KOPT-K1 (cell line): ENCODE results near the gene PLEKHG4.
A peak's percentile ranks its signal among the peaks of the same experiment; 100 is the strongest.

Experiments used
- H3K27ac ChIP-seq: fragments of 200-600 bp; sonication (generic); 2 replicates; pipeline ENCODE4 v1.5.1; 2016; ENCODE audit warnings: antibody characterized with exemption, mild to moderate bottlenecking, low read depth, low read length; ENCODE audit not compliant: poor library complexity, severe bottlenecking
- H3K36me3 ChIP-seq: fragments of 200-600 bp; sonication (generic); 2 replicates; pipeline ENCODE4 v1.5.1; 2017; ENCODE audit warnings: antibody characterized with exemption, mild to moderate bottlenecking, low read length, moderate library complexity; ENCODE audit not compliant: insufficient read depth
- H3K9me3 ChIP-seq: fragments of 200-600 bp; sonication (generic); 2 replicates; pipeline ENCODE4 v1.5.1; 2017; ENCODE audit warnings: antibody characterized with exemption, low read length, mild to moderate bottlenecking; ENCODE audit not compliant: insufficient read depth, poor library complexity, severe bottlenecking

Gene PLEKHG4

DNA sequence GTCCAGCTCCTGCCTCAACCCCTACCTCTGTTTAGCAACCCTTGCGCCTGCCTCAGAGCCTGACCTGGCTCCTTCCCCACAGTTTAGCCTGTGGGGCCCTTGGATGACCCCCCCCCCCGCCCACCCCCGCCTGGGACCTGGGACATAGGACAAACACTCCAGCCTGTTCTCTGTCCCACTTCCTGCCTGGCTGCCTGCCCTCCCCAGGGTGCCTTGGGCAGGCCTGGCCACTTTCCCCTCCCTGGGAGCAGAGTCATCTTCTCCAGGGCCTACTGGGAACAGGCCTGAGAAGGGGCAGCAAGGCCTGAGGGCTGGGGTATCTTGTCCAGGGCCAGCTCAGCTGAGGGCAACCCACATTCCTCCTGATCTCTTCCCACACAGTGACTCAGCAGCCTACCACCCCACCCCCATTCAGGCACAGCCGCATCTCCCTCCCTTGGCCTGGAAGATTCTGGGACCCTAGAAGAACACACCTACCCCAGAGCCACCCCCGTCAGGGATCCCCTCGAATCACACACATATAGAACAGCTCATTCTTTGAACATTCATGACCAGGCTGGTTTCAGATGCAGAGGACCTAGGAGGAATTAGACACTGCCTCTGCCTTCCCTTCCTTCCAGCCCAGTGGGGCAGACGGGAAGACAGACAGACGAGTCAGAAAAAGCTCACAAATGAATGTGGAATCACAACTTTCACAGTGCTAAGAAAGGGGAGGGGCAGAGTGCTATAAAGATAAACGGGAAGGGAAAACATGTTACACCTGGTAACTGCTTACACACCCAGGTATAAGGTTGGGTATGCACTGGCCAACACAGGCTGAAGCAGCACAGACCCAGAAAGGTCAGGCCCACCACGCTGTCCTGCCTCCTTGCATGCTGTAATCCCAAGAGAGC is 38.1 kb upstream of the PLEKHG4 start:
- H3K9me3 ChIP-seq: no peaks in the 10 kb centered on the region
- no peak overlapping the region for H3K27ac ChIP-seq
- H3K36me3 ChIP-seq: peaks cover 25% of the 10 kb centered on the region; the same call in 1 of the 2 replicates

GRCh38 chr16:67242138-67242730 is 37.1 kb upstream of the PLEKHG4 start:
- H3K9me3 ChIP-seq: no peaks in the 10 kb centered on the region
- H3K36me3 ChIP-seq: peaks cover 22% of the 10 kb centered on the region; the same call in 1 of the 2 replicates
- no peak overlapping the region for H3K27ac ChIP-seq

- H3K27ac ChIP-seq: peak overlapping the region; percentile 75
- H3K9me3 ChIP-seq: no peaks in the 10 kb centered on the region
- peaks cover 10% of the 10 kb centered on the region; the same call in 1 of the 2 replicates for H3K36me3 ChIP-seq
Measured at GRCh38 chr16:67243481-67243880, 35.9 kb upstream of the PLEKHG4 start.

DNA sequence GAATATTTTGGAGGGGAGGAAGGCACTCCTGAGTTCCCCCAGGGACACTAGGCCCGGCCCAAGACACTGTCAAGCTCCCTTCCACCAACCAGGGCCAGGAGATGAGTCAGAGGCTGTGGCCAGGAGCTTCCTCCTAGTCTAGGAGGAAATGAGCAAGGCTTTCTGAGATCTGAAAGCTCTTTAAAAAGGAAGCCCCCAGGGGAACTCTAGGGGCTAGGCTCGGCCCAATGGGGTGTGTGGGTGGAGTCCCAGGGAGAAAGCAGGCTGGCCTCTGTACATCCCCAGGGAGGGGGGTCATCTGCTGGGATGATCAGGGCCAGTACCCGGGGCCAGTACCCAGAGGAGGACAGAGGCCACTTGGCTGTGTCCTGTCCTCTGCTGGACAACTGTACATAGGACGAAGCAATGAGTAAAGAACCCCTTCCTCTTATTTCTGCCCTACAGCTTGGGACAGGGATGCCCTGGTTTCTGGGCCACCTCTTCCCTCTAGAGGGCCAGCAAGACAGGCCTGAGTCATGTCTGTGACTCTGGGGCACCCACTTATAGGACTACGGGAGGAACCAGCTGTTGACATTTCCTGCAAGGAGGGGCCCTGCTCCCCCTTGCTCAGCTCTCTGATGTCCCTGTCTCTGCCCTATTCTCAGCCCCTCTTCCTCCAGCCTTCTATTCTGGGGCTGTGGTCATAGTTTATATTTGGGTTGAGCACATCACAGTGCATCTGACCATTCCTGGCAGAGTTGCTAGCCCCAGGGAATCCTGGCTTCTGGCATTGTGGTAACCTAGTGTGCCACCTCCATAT is 34.7 kb upstream of the PLEKHG4 start:
- Histone ChIP-seq H3K36me3 (no peaks in the 10 kb centered on the region), H3K9me3 (no peaks in the 10 kb centered on the region), H3K27ac (peak overlapping the region; percentile 75)

- peak overlapping the region; percentile 75 for H3K27ac ChIP-seq
- no peaks in the 10 kb centered on the region for H3K9me3 ChIP-seq
- H3K36me3 ChIP-seq: no peaks in the 10 kb centered on the region
Measured at GRCh38 chr16:67245186-67245585, 34.1 kb upstream of the PLEKHG4 start.

DNA sequence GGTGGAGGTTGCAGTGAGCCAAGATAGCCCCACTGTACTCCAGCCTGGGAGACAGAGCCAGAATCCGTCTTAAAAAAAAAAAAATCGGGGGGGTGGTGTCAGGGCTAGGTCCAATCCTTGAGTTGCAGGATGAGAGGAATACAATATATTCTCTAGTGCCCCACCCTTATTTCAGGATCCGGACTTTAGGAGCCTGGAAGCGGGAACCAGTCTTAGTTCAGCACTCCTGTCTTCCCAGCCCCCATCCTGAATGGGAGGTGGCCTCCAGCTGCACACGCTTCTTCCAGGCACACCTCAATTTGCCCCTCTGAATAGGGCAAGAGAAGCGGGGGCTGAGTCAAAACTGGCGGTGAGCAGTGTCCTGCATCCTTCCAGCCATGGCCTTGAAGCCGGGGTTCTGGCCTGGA is 33.7 kb upstream of the PLEKHG4 start:
- Histone ChIP-seq H3K9me3 (no peaks in the 10 kb centered on the region), H3K27ac (no peak overlapping the region), H3K36me3 (no peaks in the 10 kb centered on the region)

- no peak overlapping the region for H3K27ac ChIP-seq
Measured at GRCh38 chr16:67246081-67246755, 33.1 kb upstream of the PLEKHG4 start.

GRCh38 chr16:67246756-67247191 is 32.6 kb upstream of the PLEKHG4 start:
- Histone ChIP-seq H3K36me3 (no peaks in the 10 kb centered on the region), H3K9me3 (no peaks in the 10 kb centered on the region), H3K27ac (peak overlapping the region; percentile 61)

More at GRCh38 chr16:67246081-67246755, 33.1 kb upstream of the PLEKHG4 start:
- no peaks in the 10 kb centered on the region for H3K36me3 ChIP-seq
- H3K9me3 ChIP-seq: no peaks in the 10 kb centered on the region

GRCh38 chr16:67247192-67248072 is 31.9 kb upstream of the PLEKHG4 start, which contains the start of gene FHOD1:
Gene FHOD1 (minus strand): TSS chr16:67247481. CDS start chr16:67247410, 71 bp downstream.
- H3K36me3 ChIP-seq: no peaks in the 10 kb centered on the region
- no peaks in the 10 kb centered on the region for H3K9me3 ChIP-seq
- H3K27ac ChIP-seq: peak within 1 kb of the TSS; percentile 61

GRCh38 chr16:67248073-67248400 is 31.3 kb upstream of the PLEKHG4 start:
- Histone ChIP-seq H3K27ac (peak overlapping the region; percentile 61), H3K9me3 (no peaks in the 10 kb centered on the region), H3K36me3 (no peaks in the 10 kb centered on the region)

DNA sequence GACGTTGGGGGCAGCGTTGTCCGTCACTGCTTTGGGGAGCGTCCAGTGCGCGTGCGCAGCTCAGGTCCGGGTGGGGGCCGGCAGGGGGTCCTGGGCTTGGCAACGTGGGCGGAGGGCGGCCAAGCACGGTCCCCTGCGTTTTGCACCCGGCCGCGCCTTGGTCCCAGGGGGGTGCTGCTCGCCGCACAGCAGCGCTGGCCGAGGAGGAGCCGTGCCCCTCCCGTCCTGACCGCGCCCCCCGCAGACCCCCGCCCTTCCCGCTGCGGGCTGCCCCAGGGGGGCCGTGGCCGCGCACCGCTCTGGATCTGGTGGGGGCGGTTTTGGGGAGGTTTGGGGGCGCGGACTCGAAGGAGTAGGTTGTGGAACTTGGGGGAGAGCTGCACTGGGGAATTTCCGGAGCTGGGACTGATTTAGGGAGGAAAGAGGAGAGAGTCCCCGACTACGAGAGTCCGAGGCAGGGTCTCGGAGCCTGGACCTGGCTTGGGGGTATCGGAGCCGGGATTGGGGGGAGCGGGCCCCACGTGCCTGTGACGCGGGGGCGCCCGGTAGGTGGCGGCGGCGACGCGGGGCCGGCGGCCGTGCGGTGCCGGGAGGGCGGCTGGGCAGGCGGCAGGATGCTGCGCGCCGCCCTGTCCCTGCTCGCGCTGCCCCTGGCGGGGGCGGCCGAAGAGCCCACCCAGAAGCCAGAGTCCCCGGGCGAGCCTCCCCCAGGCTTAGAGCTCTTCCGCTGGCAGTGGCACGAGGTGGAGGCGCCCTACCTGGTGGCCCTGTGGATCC is 30.7 kb upstream of the PLEKHG4 start, which contains the start of gene SLC9A5:
SLC9A5 (plus strand) TSS at position 579 of the 777 bp plus-strand sequence; CDS start at position 615, 36 bp downstream.
- H3K36me3 ChIP-seq: no peaks in the 10 kb centered on the region
- peak within 1 kb of the TSS; percentile 61 for H3K27ac ChIP-seq
- no peaks in the 10 kb centered on the region for H3K9me3 ChIP-seq

- Histone ChIP-seq H3K27ac (no peak overlapping the region), H3K36me3 (no peaks in the 10 kb centered on the region), H3K9me3 (no peaks in the 10 kb centered on the region)
Measured at GRCh38 chr16:67249178-67250044, 29.9 kb upstream of the PLEKHG4 start.

GRCh38 chr16:67250045-67250327 is 29.3 kb upstream of the PLEKHG4 start:
- H3K27ac ChIP-seq: no peak overlapping the region
- H3K36me3 ChIP-seq: no peaks in the 10 kb centered on the region
- H3K9me3 ChIP-seq: no peaks in the 10 kb centered on the region
